WTC11 (cell line): Measurements from ENCODE around the gene FAXDC2. TPM values are rescaled to one million over a fixed set of nuclear protein-coding genes. Genes with fewer than 3 reads are reported as not detected.

Source experiments
- ATAC-seq: fragments of 200-7000 bp; cut with Tn5 transposase; 2 replicates; pipeline ENCODE4 v1.10.0; 2021; ENCODE audit warnings: mild to moderate bottlenecking, moderate library complexity
- CTCF ChIA-PET: fragments of 300-600 bp; sonication (Branson Sonifier 250); formaldehyde crosslinking; loops from one replicate; lab custom pipeline; 2021; ENCODE audit warnings: antibody characterized with exemption; lab: Charles Lee
- POLR2A ChIA-PET: fragments of 350-600 bp; sonication (Branson Sonifier 250); formaldehyde crosslinking; loops from one replicate; lab custom pipeline; 2021; ENCODE audit warnings: antibody characterized with exemption; lab: Charles Lee
- DNase-seq: peaks from one replicate; pipeline ENCODE4 v3.0.0; 2021; ENCODE audit warnings: low spot score
- H3K27ac Mint-ChIP-seq: 2 replicates; pipeline ENCODE4 v1.8.0; 2021; ENCODE audit warnings: mixed read lengths
- H3K27me3 Mint-ChIP-seq: 2 replicates; pipeline ENCODE4 v1.8.0; 2021; ENCODE audit warnings: low read depth, mild to moderate bottlenecking, moderate library complexity, mixed read lengths
- H3K36me3 Mint-ChIP-seq: 2 replicates; pipeline ENCODE4 v1.8.0; 2021; ENCODE audit warnings: mixed read lengths
- H3K4me1 Mint-ChIP-seq: 2 replicates; pipeline ENCODE4 v1.8.0; 2022; ENCODE audit warnings: mixed read lengths
- H3K4me3 Mint-ChIP-seq: 2 replicates; pipeline ENCODE4 v1.8.0; 2021; ENCODE audit warnings: mild to moderate bottlenecking, moderate library complexity, mixed read lengths
- H3K9me3 Mint-ChIP-seq: 2 replicates; pipeline ENCODE4 v1.8.0; 2021; ENCODE audit warnings: mixed read lengths
- CREB1 ChIP-seq: sonication (generic); formaldehyde crosslinking; IDR thresholded peaks from 2 replicates; pipeline ENCODE4 v1.8.0; 2023; ENCODE audit warnings: mild to moderate bottlenecking, missing genetic modification reagents
- EMX1 ChIP-seq: fragments of 250-450 bp; sonication (Bioruptor Pico); IDR thresholded peaks from 2 replicates; pipeline ENCODE4 v1.8.0; 2021; ENCODE audit warnings: mild to moderate bottlenecking
- FOXP1 ChIP-seq: sonication (generic); formaldehyde crosslinking; IDR thresholded peaks from 2 replicates; pipeline ENCODE4 v1.8.0; 2022; ENCODE audit warnings: missing genetic modification reagents, mild to moderate bottlenecking, moderate library complexity, borderline replicate concordance
- MXD4 ChIP-seq: fragments of 250-450 bp; sonication (Bioruptor Pico); IDR thresholded peaks from 2 replicates; pipeline ENCODE4 v1.8.0; 2021; ENCODE audit warnings: mild to moderate bottlenecking, moderate library complexity, borderline replicate concordance
- NFE2L1 ChIP-seq: sonication (generic); formaldehyde crosslinking; IDR thresholded peaks from 2 replicates; pipeline ENCODE4 v1.8.1; 2023; ENCODE audit warnings: missing genetic modification reagents
- NR1H2 ChIP-seq: sonication (generic); formaldehyde crosslinking; IDR thresholded peaks from 2 replicates; pipeline ENCODE4 v1.9.0; 2021; ENCODE audit warnings: mild to moderate bottlenecking, moderate library complexity, missing genetic modification reagents
- NR3C1 ChIP-seq: sonication (generic); formaldehyde crosslinking; conservative IDR thresholded peaks from 2 replicates; pipeline ENCODE4 v1.8.1; 2023; ENCODE audit warnings: low read depth, mild to moderate bottlenecking, missing genetic modification reagents
- OVOL2 ChIP-seq: fragments of 250-450 bp; sonication (Bioruptor Pico); IDR thresholded peaks from 2 replicates; pipeline ENCODE4 v1.9.0; 2021; ENCODE audit warnings: mild to moderate bottlenecking, borderline replicate concordance
- PRDM15 ChIP-seq: sonication (generic); formaldehyde crosslinking; IDR thresholded peaks from 2 replicates; pipeline ENCODE4 v1.8.0; 2022; ENCODE audit warnings: missing genetic modification reagents
- SMAD3 ChIP-seq: sonication (generic); formaldehyde crosslinking; IDR thresholded peaks from 2 replicates; pipeline ENCODE4 v1.8.0; 2022; ENCODE audit warnings: missing genetic modification reagents, mild to moderate bottlenecking, borderline replicate concordance
- SMAD4 ChIP-seq: sonication (generic); formaldehyde crosslinking; IDR thresholded peaks from 2 replicates; pipeline ENCODE4 v1.8.0; 2022; ENCODE audit warnings: mild to moderate bottlenecking, missing genetic modification reagents
- SOX15 ChIP-seq: fragments of 250-450 bp; sonication (Bioruptor Pico); IDR thresholded peaks from 2 replicates; pipeline ENCODE4 v1.9.0; 2021; ENCODE audit warnings: mild to moderate bottlenecking
- SP1 ChIP-seq: sonication (generic); formaldehyde crosslinking; conservative IDR thresholded peaks from 2 replicates; pipeline ENCODE4 v1.8.1; 2022; ENCODE audit warnings: missing genetic modification reagents
- ZBTB21 ChIP-seq: sonication (generic); formaldehyde crosslinking; IDR thresholded peaks from 2 replicates; pipeline ENCODE4 v1.8.1; 2023; ENCODE audit warnings: mild to moderate bottlenecking, missing genetic modification reagents, borderline replicate concordance
- ZNF121 ChIP-seq: sonication (generic); formaldehyde crosslinking; IDR thresholded peaks from 2 replicates; pipeline ENCODE4 v1.8.0; 2023; ENCODE audit warnings: missing genetic modification reagents
- ZNF416 ChIP-seq: fragments of 250-450 bp; sonication (Bioruptor Pico); IDR thresholded peaks from 2 replicates; pipeline ENCODE4 v1.9.0; 2021; ENCODE audit warnings: mild to moderate bottlenecking, inconsistent platforms
- total RNA-seq: library from RNA; stranded (reverse); gene quantifications from 3 replicates; pipeline ENCODE4 v1.2.3, GENCODE V29; 2021
- TF ChIP-seq, protein P1 (sequence below): fragments of 250-450 bp; sonication (Bioruptor Pico); IDR thresholded peaks from 2 replicates; pipeline ENCODE4 v1.9.0; 2021; ENCODE audit warnings: mild to moderate bottlenecking
- TF ChIP-seq, protein P2 (sequence below): sonication (generic); formaldehyde crosslinking; IDR thresholded peaks from 2 replicates; pipeline ENCODE4 v1.8.0; 2023; ENCODE audit warnings: mild to moderate bottlenecking, missing genetic modification reagents
- TF ChIP-seq, protein P3 (sequence below): fragments of 250-450 bp; sonication (Bioruptor Pico); IDR thresholded peaks from 2 replicates; pipeline ENCODE4 v1.9.0; 2021; ENCODE audit warnings: moderate library complexity, mild to moderate bottlenecking, inconsistent platforms, borderline replicate concordance
- TF ChIP-seq, protein P4 (sequence below): sonication (generic); formaldehyde crosslinking; IDR thresholded peaks from 2 replicates; pipeline ENCODE4 v1.8.1; 2023; ENCODE audit warnings: mild to moderate bottlenecking, missing genetic modification reagents, borderline replicate concordance
- TF ChIP-seq, protein P5 (sequence below): sonication (generic); formaldehyde crosslinking; IDR thresholded peaks from 2 replicates; pipeline ENCODE4 v1.8.1; 2023; ENCODE audit warnings: mild to moderate bottlenecking, missing genetic modification reagents

Gene FAXDC2
- total RNA-seq, 1 experiment from 2014 or later = 3.9 TPM

- ChIA-PET CTCF (interaction anchor here (0.6 to 0.7 kb wide), 2 partner anchors 14 to 24 kb away, joined by 3 read pairs; no protein-coding TSS in a partner anchor), POLR2A (no interaction called here)
- Mint-ChIP-seq H3K4me1 (no peaks in the 10 kb centered on the region), H3K27me3 (no peaks in the 10 kb centered on the region), H3K36me3 (peaks cover 84% of the 10 kb centered on the region), H3K27ac (no peak overlapping the region), H3K9me3 (no peaks in the 10 kb centered on the region), H3K4me3 (no peak overlapping the region)
- DNase-seq = no peak
- ATAC-seq = no peak
- TF ChIP-seq ZNF416 (CRISPR knock-in tag) (no peak), ZNF121 (CRISPR knock-in tag) (no peak), NR3C1 (CRISPR knock-in tag) (no peak)
- TF ChIP-seq, protein P1, sequence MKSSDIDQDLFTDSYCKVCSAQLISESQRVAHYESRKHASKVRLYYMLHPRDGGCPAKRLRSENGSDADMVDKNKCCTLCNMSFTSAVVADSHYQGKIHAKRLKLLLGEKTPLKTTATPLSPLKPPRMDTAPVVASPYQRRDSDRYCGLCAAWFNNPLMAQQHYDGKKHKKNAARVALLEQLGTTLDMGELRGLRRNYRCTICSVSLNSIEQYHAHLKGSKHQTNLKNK (CRISPR knock-in tag) = no peak
- TF ChIP-seq, protein P2, sequence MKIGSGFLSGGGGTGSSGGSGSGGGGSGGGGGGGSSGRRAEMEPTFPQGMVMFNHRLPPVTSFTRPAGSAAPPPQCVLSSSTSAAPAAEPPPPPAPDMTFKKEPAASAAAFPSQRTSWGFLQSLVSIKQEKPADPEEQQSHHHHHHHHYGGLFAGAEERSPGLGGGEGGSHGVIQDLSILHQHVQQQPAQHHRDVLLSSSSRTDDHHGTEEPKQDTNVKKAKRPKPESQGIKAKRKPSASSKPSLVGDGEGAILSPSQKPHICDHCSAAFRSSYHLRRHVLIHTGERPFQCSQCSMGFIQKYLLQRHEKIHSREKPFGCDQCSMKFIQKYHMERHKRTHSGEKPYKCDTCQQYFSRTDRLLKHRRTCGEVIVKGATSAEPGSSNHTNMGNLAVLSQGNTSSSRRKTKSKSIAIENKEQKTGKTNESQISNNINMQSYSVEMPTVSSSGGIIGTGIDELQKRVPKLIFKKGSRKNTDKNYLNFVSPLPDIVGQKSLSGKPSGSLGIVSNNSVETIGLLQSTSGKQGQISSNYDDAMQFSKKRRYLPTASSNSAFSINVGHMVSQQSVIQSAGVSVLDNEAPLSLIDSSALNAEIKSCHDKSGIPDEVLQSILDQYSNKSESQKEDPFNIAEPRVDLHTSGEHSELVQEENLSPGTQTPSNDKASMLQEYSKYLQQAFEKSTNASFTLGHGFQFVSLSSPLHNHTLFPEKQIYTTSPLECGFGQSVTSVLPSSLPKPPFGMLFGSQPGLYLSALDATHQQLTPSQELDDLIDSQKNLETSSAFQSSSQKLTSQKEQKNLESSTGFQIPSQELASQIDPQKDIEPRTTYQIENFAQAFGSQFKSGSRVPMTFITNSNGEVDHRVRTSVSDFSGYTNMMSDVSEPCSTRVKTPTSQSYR (CRISPR knock-in tag) = no peak
- TF ChIP-seq, protein P3, sequence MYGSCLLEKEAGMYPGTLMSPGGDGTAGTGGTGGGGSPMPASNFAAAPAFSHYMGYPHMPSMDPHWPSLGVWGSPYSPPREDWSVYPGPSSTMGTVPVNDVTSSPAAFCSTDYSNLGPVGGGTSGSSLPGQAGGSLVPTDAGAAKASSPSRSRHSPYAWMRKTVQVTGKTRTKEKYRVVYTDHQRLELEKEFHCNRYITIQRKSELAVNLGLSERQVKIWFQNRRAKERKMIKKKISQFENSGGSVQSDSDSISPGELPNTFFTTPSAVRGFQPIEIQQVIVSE (CRISPR knock-in tag) = no peak
- TF ChIP-seq, protein P4, sequence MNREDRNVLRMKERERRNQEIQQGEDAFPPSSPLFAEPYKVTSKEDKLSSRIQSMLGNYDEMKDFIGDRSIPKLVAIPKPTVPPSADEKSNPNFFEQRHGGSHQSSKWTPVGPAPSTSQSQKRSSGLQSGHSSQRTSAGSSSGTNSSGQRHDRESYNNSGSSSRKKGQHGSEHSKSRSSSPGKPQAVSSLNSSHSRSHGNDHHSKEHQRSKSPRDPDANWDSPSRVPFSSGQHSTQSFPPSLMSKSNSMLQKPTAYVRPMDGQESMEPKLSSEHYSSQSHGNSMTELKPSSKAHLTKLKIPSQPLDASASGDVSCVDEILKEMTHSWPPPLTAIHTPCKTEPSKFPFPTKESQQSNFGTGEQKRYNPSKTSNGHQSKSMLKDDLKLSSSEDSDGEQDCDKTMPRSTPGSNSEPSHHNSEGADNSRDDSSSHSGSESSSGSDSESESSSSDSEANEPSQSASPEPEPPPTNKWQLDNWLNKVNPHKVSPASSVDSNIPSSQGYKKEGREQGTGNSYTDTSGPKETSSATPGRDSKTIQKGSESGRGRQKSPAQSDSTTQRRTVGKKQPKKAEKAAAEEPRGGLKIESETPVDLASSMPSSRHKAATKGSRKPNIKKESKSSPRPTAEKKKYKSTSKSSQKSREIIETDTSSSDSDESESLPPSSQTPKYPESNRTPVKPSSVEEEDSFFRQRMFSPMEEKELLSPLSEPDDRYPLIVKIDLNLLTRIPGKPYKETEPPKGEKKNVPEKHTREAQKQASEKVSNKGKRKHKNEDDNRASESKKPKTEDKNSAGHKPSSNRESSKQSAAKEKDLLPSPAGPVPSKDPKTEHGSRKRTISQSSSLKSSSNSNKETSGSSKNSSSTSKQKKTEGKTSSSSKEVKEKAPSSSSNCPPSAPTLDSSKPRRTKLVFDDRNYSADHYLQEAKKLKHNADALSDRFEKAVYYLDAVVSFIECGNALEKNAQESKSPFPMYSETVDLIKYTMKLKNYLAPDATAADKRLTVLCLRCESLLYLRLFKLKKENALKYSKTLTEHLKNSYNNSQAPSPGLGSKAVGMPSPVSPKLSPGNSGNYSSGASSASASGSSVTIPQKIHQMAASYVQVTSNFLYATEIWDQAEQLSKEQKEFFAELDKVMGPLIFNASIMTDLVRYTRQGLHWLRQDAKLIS (CRISPR knock-in tag) = no peak
- TF ChIP-seq, protein P5, sequence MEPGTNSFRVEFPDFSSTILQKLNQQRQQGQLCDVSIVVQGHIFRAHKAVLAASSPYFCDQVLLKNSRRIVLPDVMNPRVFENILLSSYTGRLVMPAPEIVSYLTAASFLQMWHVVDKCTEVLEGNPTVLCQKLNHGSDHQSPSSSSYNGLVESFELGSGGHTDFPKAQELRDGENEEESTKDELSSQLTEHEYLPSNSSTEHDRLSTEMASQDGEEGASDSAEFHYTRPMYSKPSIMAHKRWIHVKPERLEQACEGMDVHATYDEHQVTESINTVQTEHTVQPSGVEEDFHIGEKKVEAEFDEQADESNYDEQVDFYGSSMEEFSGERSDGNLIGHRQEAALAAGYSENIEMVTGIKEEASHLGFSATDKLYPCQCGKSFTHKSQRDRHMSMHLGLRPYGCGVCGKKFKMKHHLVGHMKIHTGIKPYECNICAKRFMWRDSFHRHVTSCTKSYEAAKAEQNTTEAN (CRISPR knock-in tag) = no peak
Observed at GRCh38 chr5:154895606-154896561, 45.5 kb upstream of the FAXDC2 start.

DNA sequence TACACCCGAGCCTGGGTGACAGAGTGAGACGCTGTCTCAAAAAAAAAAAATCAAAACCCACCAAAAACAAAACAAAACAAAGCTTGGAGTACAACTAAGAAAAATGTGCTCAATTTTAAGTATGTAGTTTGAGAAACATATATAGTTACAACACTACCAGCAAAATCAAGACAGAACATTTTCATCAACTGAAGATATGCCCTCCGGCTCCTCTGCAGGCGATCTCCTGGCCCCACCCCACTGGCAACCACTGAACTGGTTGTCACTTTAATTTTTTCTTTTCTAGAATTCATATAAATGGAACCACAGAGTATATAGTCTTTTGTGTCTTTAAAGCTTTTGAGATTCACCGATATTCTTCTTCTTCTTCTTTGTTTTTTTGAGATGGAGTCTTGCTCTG, 43.0 kb upstream of the FAXDC2 start:
- DNase-seq (no peak), ATAC-seq (no peak)
- H3K27ac Mint-ChIP-seq = no peak overlapping the region
- no peak overlapping the region for H3K4me3 Mint-ChIP-seq
- TF ChIP-seq SMAD4 (CRISPR knock-in tag) (no peak), EMX1 (no peak), OVOL2 (CRISPR knock-in tag) (no peak), MXD4 (CRISPR knock-in tag) (no peak), SP1 (CRISPR knock-in tag) (no peak), PRDM15 (no peak), NR1H2 (CRISPR knock-in tag) (no peak), FOXP1 (CRISPR knock-in tag) (no peak), SOX15 (CRISPR knock-in tag) (no peak), CREB1 (CRISPR knock-in tag) (no peak), ZBTB21 (CRISPR knock-in tag) (no peak), NFE2L1 (no peak), SMAD3 (CRISPR knock-in tag) (no peak)
- no peaks in the 10 kb centered on the region for H3K4me1 Mint-ChIP-seq
- H3K9me3 Mint-ChIP-seq = no peaks in the 10 kb centered on the region
- no peaks in the 10 kb centered on the region for H3K27me3 Mint-ChIP-seq
- POLR2A ChIA-PET = interaction anchor here (0.6 kb wide), 1 partner anchor 1470 kb away, joined by 4 read pairs; no protein-coding TSS in a partner anchor
- peaks cover 77% of the 10 kb centered on the region for H3K36me3 Mint-ChIP-seq
- CTCF ChIA-PET = no interaction called here
